HG02610 (cell line): ENCODE measurements around the gene NUDT4.
"Not testable (repeated sequence)": the region's sequence is repeated elsewhere in the genome, so short reads cannot be mapped to it uniquely, and the experiment has no call there.

ENCODE experiments used
- ATAC-seq: cut with Tn5 transposase; IDR thresholded peaks from one replicate; pipeline ENCODE4 v1.9.1; 2021; ENCODE audit warnings: mild to moderate bottlenecking, moderate library complexity; ENCODE audit not compliant: unreplicated experiment

Gene NUDT4

GRCh38 chr12:93426412-93426805, 48.7 kb downstream of the NUDT4 start:
- ATAC-seq, result peak; percentile 60

GRCh38 chr12:93427779-93428564, 50.2 kb downstream of the NUDT4 start:
- ATAC-seq, result no peak

GRCh38 chr12:93429448-93429847, 51.7 kb downstream of the NUDT4 start:
- no peak for ATAC-seq

GRCh38 chr12:93429852-93430251, 52.1 kb downstream of the NUDT4 start:
- no peak for ATAC-seq

- ATAC-seq, result no peak
These were observed 52.6 kb downstream of the NUDT4 start for GRCh38 chr12:93430280-93430679.

GRCh38 chr12:93432031-93432430, 54.3 kb downstream of the NUDT4 start:
- ATAC-seq, result not testable (repeated sequence)

GRCh38 chr12:93434256-93434865, 56.6 kb downstream of the NUDT4 start:
- ATAC-seq, result no peak

- ATAC-seq, result no peak
These were observed 60.7 kb downstream of the NUDT4 start for GRCh38 chr12:93438266-93439050.

GRCh38 chr12:93440043-93440835, 62.5 kb downstream of the NUDT4 start:
- ATAC-seq, result no peak

GRCh38 chr12:93441081-93441616, 63.4 kb downstream of the NUDT4 start:
- no peak for ATAC-seq

- ATAC-seq, result peak; percentile 83
These were observed 64.1 kb downstream of the NUDT4 start, which contains the start of gene UBE2N for GRCh38 chr12:93441617-93442410. Gene UBE2N (minus strand): TSS chr12:93441947. CDS start chr12:93441884, 63 bp downstream.

- no peak for ATAC-seq
These were observed 65.0 kb downstream of the NUDT4 start for GRCh38 chr12:93442411-93443340.

GRCh38 chr12:93443576-93443975, 65.9 kb downstream of the NUDT4 start:
- ATAC-seq, result no peak

- peak; percentile 37 for ATAC-seq
These were observed 70.0 kb downstream of the NUDT4 start for GRCh38 chr12:93447555-93448290.

GRCh38 chr12:93448796-93449195, 71.1 kb downstream of the NUDT4 start:
- no peak for ATAC-seq

- ATAC-seq, result peak; percentile 90
These were observed 71.6 kb downstream of the NUDT4 start for GRCh38 chr12:93449277-93449676.

GRCh38 chr12:93451423-93452158, 73.9 kb downstream of the NUDT4 start:
- no peak for ATAC-seq
